ENCODE results near the gene CHRNA9. TPM values are rescaled to one million over a fixed set of nuclear protein-coding genes. Genes with fewer than 3 reads are reported as not detected.
A peak's percentile ranks its signal among the peaks of the same experiment; 100 is the strongest.

CHRNA9 gene
- total and polyA plus RNA-seq, 5 donors from 2014 or later: 0.13 to 0.69 (median 0.37) TPM; not detected in 1

GRCh38 chr4:40305328-40306170 is 29.6 kb upstream of the CHRNA9 start:
- peaks cover 4% of the 10 kb centered on the region for H3K27me3 Mint-ChIP-seq
- peaks cover 0 to 8% (median 0%) of the 10 kb centered on the region in 7 donors for H3K9me3 Mint-ChIP-seq
- peak in 1 of 3 donors; percentile 66 for DNase-seq
- Histone ChIP-seq H3K27me3 (ENCODE audit: control insufficient read depth, insufficient read depth, low read length) (no peaks in the 10 kb centered on the region), H3K27ac (ENCODE audit: insufficient read depth, low read length, poor library complexity, severe bottlenecking) (peak overlapping the region; percentile 94), H3K36me3 (ENCODE audit: control insufficient read depth, insufficient read depth, low read length) (no peaks in the 10 kb centered on the region), H3K4me3 (ENCODE audit: low read depth, low read length) (peak overlapping the region; percentile 73), H3K9me3 (ENCODE audit: control insufficient read depth in 2 of 2, low read length in 2 of 2) (peaks cover 0 to 4% of the 10 kb centered on the region in 2 experiments), H3K4me1 (ENCODE audit: control insufficient read depth, insufficient read depth, low read length, poor library complexity, severe bottlenecking) (peaks cover 98% of the 10 kb centered on the region)
- H3K27ac Mint-ChIP-seq: peak overlapping the region; percentile 98 to 99 (median 99)
- no peak for ATAC-seq (ENCODE audit: low read depth in 2 of 2)
- H3K4me3 Mint-ChIP-seq: peak overlapping the region; percentile 42 to 89 (median 61)
- peaks cover 49 to 94% (median 75%) of the 10 kb centered on the region in 4 donors for H3K4me1 Mint-ChIP-seq
- H3K36me3 Mint-ChIP-seq: peaks cover 8% of the 10 kb centered on the region

- Histone ChIP-seq H3K4me1 (ENCODE audit: control insufficient read depth, insufficient read depth, low read length, poor library complexity, severe bottlenecking) (peaks cover 96% of the 10 kb centered on the region), H3K36me3 (ENCODE audit: control insufficient read depth, insufficient read depth, low read length) (no peaks in the 10 kb centered on the region), H3K4me3 (ENCODE audit: low read depth, low read length) (peak overlapping the region; percentile 77), H3K27ac (ENCODE audit: insufficient read depth, low read length, poor library complexity, severe bottlenecking) (peak overlapping the region; percentile 94), H3K27me3 (ENCODE audit: control insufficient read depth, insufficient read depth, low read length) (no peaks in the 10 kb centered on the region), H3K9me3 (ENCODE audit: control insufficient read depth in 2 of 2, low read length in 2 of 2) (peaks cover 0 to 4% of the 10 kb centered on the region in 2 experiments)
- ATAC-seq (ENCODE audit: low read depth in 2 of 2): no peak
- H3K4me1 Mint-ChIP-seq: peaks cover 46 to 94% (median 74%) of the 10 kb centered on the region in 4 donors
- H3K27me3 Mint-ChIP-seq: peaks cover 4% of the 10 kb centered on the region
- H3K4me3 Mint-ChIP-seq: peak overlapping the region in 3 of 4 donors; percentile 39 to 89 (median 74)
- H3K27ac Mint-ChIP-seq: peak overlapping the region; percentile 98 to 99 (median 99)
- peaks cover 8% of the 10 kb centered on the region for H3K36me3 Mint-ChIP-seq
- no peak for DNase-seq
- peaks cover 0 to 8% (median 0%) of the 10 kb centered on the region in 7 donors for H3K9me3 Mint-ChIP-seq
These were observed 28.9 kb upstream of the CHRNA9 start for GRCh38 chr4:40306226-40306625.

GRCh38 chr4:40306976-40307375 is 28.2 kb upstream of the CHRNA9 start:
- H3K27me3 Mint-ChIP-seq: peaks cover under 1% of the 10 kb centered on the region
- no peak for DNase-seq

GRCh38 chr4:40307627-40308497 is 27.3 kb upstream of the CHRNA9 start:
- Mint-ChIP-seq H3K4me1 (peaks cover 30 to 94% (median 71%) of the 10 kb centered on the region in 4 donors), H3K4me3 (peak overlapping the region; percentile 74 to 89 (median 84)), H3K27ac (peak overlapping the region; percentile 98 to 99 (median 99)), H3K9me3 (peaks cover 0 to 6% (median 0%) of the 10 kb centered on the region in 7 donors), H3K36me3 (peaks cover 8% of the 10 kb centered on the region), H3K27me3 (no peaks in the 10 kb centered on the region)
- H3K9me3 ChIP-seq (ENCODE audit: control insufficient read depth in 2 of 2, low read length in 2 of 2): peaks cover 0 to 4% of the 10 kb centered on the region in 2 experiments
- H3K27ac ChIP-seq (ENCODE audit: insufficient read depth, low read length, poor library complexity, severe bottlenecking): peak overlapping the region; percentile 94
- DNase-seq: peak; percentile 63 to 92 (median 80)
- H3K4me1 ChIP-seq (ENCODE audit: control insufficient read depth, insufficient read depth, low read length, poor library complexity, severe bottlenecking): peaks cover 96% of the 10 kb centered on the region
- no peaks in the 10 kb centered on the region for H3K36me3 ChIP-seq (ENCODE audit: control insufficient read depth, insufficient read depth, low read length)
- peak; percentile 73 to 82 for ATAC-seq (ENCODE audit: low read depth in 2 of 2)
- peak overlapping the region; percentile 77 for H3K4me3 ChIP-seq (ENCODE audit: low read depth, low read length)
- no peaks in the 10 kb centered on the region for H3K27me3 ChIP-seq (ENCODE audit: control insufficient read depth, insufficient read depth, low read length)

More at GRCh38 chr4:40306976-40307375, 28.2 kb upstream of the CHRNA9 start:
- Mint-ChIP-seq H3K4me1 (peaks cover 39 to 94% (median 72%) of the 10 kb centered on the region in 4 donors), H3K27ac (peak overlapping the region; percentile 98 to 99 (median 99)), H3K36me3 (peaks cover 8% of the 10 kb centered on the region), H3K4me3 (peak overlapping the region; percentile 23 to 89 (median 76)), H3K9me3 (peaks cover 0 to 8% (median 0%) of the 10 kb centered on the region in 7 donors)
- peaks cover 96% of the 10 kb centered on the region for H3K4me1 ChIP-seq (ENCODE audit: control insufficient read depth, insufficient read depth, low read length, poor library complexity, severe bottlenecking)
- H3K4me3 ChIP-seq (ENCODE audit: low read depth, low read length): peak overlapping the region; percentile 77
- ATAC-seq (ENCODE audit: low read depth in 2 of 2): no peak
- peaks cover 0 to 4% of the 10 kb centered on the region in 2 experiments for H3K9me3 ChIP-seq (ENCODE audit: control insufficient read depth in 2 of 2, low read length in 2 of 2)
- peak overlapping the region; percentile 94 for H3K27ac ChIP-seq (ENCODE audit: insufficient read depth, low read length, poor library complexity, severe bottlenecking)
- no peaks in the 10 kb centered on the region for H3K36me3 ChIP-seq (ENCODE audit: control insufficient read depth, insufficient read depth, low read length)
- no peaks in the 10 kb centered on the region for H3K27me3 ChIP-seq (ENCODE audit: control insufficient read depth, insufficient read depth, low read length)

- Mint-ChIP-seq H3K27ac (peak overlapping the region; percentile 98 to 99 (median 99)), H3K27me3 (no peaks in the 10 kb centered on the region), H3K4me1 (peaks cover 29 to 91% (median 73%) of the 10 kb centered on the region in 4 donors), H3K9me3 (peaks cover 0 to 6% (median 0%) of the 10 kb centered on the region in 7 donors), H3K4me3 (peak overlapping the region; percentile 74 to 89 (median 84)), H3K36me3 (peaks cover 8% of the 10 kb centered on the region)
- peak overlapping the region; percentile 94 for H3K27ac ChIP-seq (ENCODE audit: insufficient read depth, low read length, poor library complexity, severe bottlenecking)
- no peaks in the 10 kb centered on the region for H3K36me3 ChIP-seq (ENCODE audit: control insufficient read depth, insufficient read depth, low read length)
- DNase-seq (no peak), ATAC-seq (ENCODE audit: low read depth in 2 of 2) (no peak)
- H3K4me3 ChIP-seq (ENCODE audit: low read depth, low read length): peak overlapping the region; percentile 77
- H3K27me3 ChIP-seq (ENCODE audit: control insufficient read depth, insufficient read depth, low read length): no peaks in the 10 kb centered on the region
- H3K4me1 ChIP-seq (ENCODE audit: control insufficient read depth, insufficient read depth, low read length, poor library complexity, severe bottlenecking): peaks cover 89% of the 10 kb centered on the region
- peaks cover 0 to 4% of the 10 kb centered on the region in 2 experiments for H3K9me3 ChIP-seq (ENCODE audit: control insufficient read depth in 2 of 2, low read length in 2 of 2)
These were observed 26.5 kb upstream of the CHRNA9 start for GRCh38 chr4:40308528-40309122.

GRCh38 chr4:40309250-40309774 is 25.8 kb upstream of the CHRNA9 start:
- peak overlapping the region; percentile 77 for H3K4me3 ChIP-seq (ENCODE audit: low read depth, low read length)

More at GRCh38 chr4:40309250-40309774, 25.8 kb upstream of the CHRNA9 start:
- Mint-ChIP-seq H3K27me3 (no peaks in the 10 kb centered on the region), H3K4me3 (peak overlapping the region; percentile 74 to 89 (median 84)), H3K9me3 (peaks cover 0 to 6% (median 0%) of the 10 kb centered on the region in 7 donors), H3K4me1 (peaks cover 29 to 93% (median 75%) of the 10 kb centered on the region in 4 donors), H3K36me3 (peaks cover 8% of the 10 kb centered on the region), H3K27ac (peak overlapping the region; percentile 98 to 99 (median 99))
- Histone ChIP-seq H3K27me3 (ENCODE audit: control insufficient read depth, insufficient read depth, low read length) (no peaks in the 10 kb centered on the region), H3K27ac (ENCODE audit: insufficient read depth, low read length, poor library complexity, severe bottlenecking) (peak overlapping the region; percentile 94), H3K9me3 (ENCODE audit: control insufficient read depth in 2 of 2, low read length in 2 of 2) (peaks cover 0 to 4% of the 10 kb centered on the region in 2 experiments), H3K36me3 (ENCODE audit: control insufficient read depth, insufficient read depth, low read length) (no peaks in the 10 kb centered on the region), H3K4me1 (ENCODE audit: control insufficient read depth, insufficient read depth, low read length, poor library complexity, severe bottlenecking) (peaks cover 84% of the 10 kb centered on the region)
- ATAC-seq (ENCODE audit: low read depth in 2 of 2): peak; percentile 67 to 69
- DNase-seq: peak; percentile 82 to 92 (median 89)
